Endothelial cell of umbilical vein (primary cell): ENCODE measurements around the gene MGME1.

Experiments
- EZH2 ChIP-seq: IDR thresholded peaks from 2 replicates; pipeline ENCODE4 v1.6.1; 2012; ENCODE audit warnings: borderline replicate concordance, low read depth, mild to moderate bottlenecking, moderate library complexity, low read length, inconsistent platforms; ENCODE audit not compliant: severe bottlenecking
- FOS ChIP-seq: IDR thresholded peaks from 2 replicates; pipeline ENCODE4 v1.6.1; 2011; ENCODE audit warnings: mild to moderate bottlenecking, low read length, moderate library complexity, borderline replicate concordance; ENCODE audit not compliant: insufficient read depth
- GATA2 ChIP-seq: IDR thresholded peaks from 2 replicates; pipeline ENCODE4 v1.7.0; 2011; ENCODE audit warnings: low read depth, mild to moderate bottlenecking, moderate library complexity, mixed read lengths, low read length; ENCODE audit not compliant: insufficient read length, insufficient read depth
- JUN ChIP-seq: IDR thresholded peaks from 2 replicates; pipeline ENCODE4 v1.6.1; 2011; ENCODE audit warnings: borderline replicate concordance, low read depth; ENCODE audit not compliant: insufficient read length, insufficient read depth
- MYC ChIP-seq: IDR thresholded peaks from one replicate; pipeline ENCODE4 v1.6.1; 2011; ENCODE audit warnings: mild to moderate bottlenecking, low read depth, low read length
- POLR2A ChIP-seq: IDR thresholded peaks from 2 replicates; pipeline ENCODE4 v1.6.1; 2012; ENCODE audit warnings: low read depth, mild to moderate bottlenecking, control low read depth, low read length
- POLR2AphosphoS5 ChIP-seq: IDR thresholded peaks from 2 replicates; pipeline ENCODE4 v1.6.1; 2012; ENCODE audit warnings: low read depth, mild to moderate bottlenecking, control low read depth, low read length, moderate library complexity; ENCODE audit not compliant: insufficient read depth
- TF ChIP-seq, protein P1 (sequence below), 2 donors: IDR thresholded peaks; 1 replicate in 1 of 2; 2 replicates in 1 of 2; pipeline ENCODE4 v1.5.1; 2011; ENCODE audit warnings: low read length in 2 of 2, mild to moderate bottlenecking in 2 of 2, moderate library complexity in 2 of 2, control low read depth in 1 of 2, inconsistent platforms in 1 of 2, low read depth in 1 of 2; ENCODE audit not compliant: insufficient read depth in 1 of 2; ENCODE audit errors: extremely low read depth in 1 of 2
- TF ChIP-seq, protein P2 (sequence below): IDR thresholded peaks from 2 replicates; pipeline ENCODE4 v1.6.1; 2011; ENCODE audit not compliant: insufficient read depth, insufficient read length

DNA sequence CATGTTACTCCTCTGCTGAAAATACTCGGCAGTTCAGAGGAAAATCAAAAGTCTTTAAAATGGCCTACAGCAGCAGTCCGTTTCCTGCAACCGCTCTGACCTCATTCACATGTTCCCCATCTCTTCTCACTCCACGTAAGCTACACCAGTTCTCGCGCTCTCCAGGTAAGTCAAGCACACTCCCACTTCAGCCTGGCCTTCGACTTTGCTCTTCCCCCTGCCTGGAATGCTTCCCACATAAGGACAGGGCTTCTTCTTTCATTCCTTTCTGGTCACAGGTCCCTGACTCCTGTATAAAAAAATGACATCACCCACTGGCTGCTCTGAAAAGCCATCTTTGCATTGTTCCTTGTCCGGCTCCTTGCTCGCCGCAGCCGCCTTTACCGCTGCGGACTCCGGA is 42.7 kb downstream of the MGME1 start:
- TF ChIP-seq, protein P1, sequence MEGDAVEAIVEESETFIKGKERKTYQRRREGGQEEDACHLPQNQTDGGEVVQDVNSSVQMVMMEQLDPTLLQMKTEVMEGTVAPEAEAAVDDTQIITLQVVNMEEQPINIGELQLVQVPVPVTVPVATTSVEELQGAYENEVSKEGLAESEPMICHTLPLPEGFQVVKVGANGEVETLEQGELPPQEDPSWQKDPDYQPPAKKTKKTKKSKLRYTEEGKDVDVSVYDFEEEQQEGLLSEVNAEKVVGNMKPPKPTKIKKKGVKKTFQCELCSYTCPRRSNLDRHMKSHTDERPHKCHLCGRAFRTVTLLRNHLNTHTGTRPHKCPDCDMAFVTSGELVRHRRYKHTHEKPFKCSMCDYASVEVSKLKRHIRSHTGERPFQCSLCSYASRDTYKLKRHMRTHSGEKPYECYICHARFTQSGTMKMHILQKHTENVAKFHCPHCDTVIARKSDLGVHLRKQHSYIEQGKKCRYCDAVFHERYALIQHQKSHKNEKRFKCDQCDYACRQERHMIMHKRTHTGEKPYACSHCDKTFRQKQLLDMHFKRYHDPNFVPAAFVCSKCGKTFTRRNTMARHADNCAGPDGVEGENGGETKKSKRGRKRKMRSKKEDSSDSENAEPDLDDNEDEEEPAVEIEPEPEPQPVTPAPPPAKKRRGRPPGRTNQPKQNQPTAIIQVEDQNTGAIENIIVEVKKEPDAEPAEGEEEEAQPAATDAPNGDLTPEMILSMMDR (IDR thresholded peaks at IDR 0.05; ENCODE audit: extremely low read depth in 1 of 2, insufficient read depth in 1 of 2, low read depth in 1 of 2, low read length in 2 of 2) = no peak
- no peak for TF ChIP-seq EZH2
- TF ChIP-seq POLR2AphosphoS5 = no peak
- TF ChIP-seq JUN = no peak
- TF ChIP-seq POLR2A = no peak
- TF ChIP-seq FOS = no peak
- TF ChIP-seq, protein P2, sequence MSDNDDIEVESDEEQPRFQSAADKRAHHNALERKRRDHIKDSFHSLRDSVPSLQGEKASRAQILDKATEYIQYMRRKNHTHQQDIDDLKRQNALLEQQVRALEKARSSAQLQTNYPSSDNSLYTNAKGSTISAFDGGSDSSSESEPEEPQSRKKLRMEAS = no peak
- TF ChIP-seq MYC = no peak
- no peak for TF ChIP-seq GATA2
